Cardiac fibroblast (primary cell): ENCODE measurements around the gene CCDC88B.

Experiments
- DNase-seq, 2 donors: peaks; one replicate each; pipeline versions ENCODE4 v3.0.0 to v3.0.0-alpha.2; 2010; ENCODE audit warnings: low read depth in 2 of 2
- H3K4me3 ChIP-seq, 2 donors: replicated peaks in 1 of 2; 1 replicate in 1 of 2; 2 replicates in 1 of 2; pipeline ENCODE4 v1.5.1; 2011; ENCODE audit warnings: low read depth in 2 of 2, low read length in 2 of 2, mild to moderate bottlenecking in 2 of 2, moderate library complexity in 1 of 2
- CTCF ChIP-seq: IDR thresholded peaks from one replicate; pipeline ENCODE4 v1.5.1; 2011; ENCODE audit warnings: low read depth, mild to moderate bottlenecking, low read length, inconsistent platforms

CCDC88B gene

GRCh38 chr11:64341851-64342791, 2.1 kb downstream of the CCDC88B start:
- peak overlapping the region; percentile 33 to 48 for H3K4me3 ChIP-seq
- peak; percentile 87 to 91 for DNase-seq
- TF ChIP-seq CTCF = no peak

DNA sequence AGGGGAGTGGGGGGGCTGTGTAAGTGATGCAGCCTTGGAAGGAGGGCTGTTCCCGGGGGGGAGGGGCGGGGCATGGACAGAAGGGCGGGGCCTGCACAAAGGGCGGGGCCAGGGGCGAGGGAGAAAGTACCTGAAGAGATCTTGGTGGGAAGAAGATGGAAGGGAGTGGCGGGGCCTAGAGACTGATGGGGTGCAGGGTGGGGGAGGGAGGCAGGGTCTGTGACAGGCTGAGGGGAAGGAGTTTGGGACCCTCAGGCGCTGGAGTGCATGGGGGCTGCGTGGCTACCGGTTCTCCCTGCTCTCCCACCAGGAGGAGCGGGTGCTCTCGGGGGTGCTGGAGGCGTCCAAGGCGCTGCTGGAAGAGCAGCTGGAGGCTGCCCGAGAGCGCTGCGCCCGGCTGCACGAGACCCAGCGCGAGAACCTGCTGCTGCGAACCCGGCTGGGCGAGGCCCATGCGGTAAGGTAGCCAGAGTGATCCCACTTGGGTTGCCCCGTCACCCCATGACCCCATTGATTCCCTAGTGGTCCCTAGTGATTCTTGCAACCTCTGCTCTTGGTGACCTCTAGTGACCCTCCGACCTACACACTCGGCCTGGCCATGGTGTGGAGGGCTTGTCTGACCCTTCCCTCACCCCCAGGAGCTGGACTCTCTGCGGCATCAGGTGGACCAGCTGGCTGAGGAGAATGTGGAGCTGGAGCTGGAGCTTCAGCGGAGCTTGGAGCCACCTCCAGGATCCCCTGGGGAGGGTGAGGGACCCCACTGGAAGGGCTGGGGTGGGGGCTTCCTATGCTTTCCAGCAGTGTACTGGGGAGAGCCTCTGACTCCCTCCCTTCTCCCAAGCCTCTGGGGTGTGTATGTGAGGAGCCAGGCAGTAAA, 3.1 kb downstream of the CCDC88B start:
- H3K4me3 ChIP-seq = peak overlapping the region in 1 of 2 donors; percentile 34
- no peak for TF ChIP-seq CTCF
- DNase-seq = no peak

DNA sequence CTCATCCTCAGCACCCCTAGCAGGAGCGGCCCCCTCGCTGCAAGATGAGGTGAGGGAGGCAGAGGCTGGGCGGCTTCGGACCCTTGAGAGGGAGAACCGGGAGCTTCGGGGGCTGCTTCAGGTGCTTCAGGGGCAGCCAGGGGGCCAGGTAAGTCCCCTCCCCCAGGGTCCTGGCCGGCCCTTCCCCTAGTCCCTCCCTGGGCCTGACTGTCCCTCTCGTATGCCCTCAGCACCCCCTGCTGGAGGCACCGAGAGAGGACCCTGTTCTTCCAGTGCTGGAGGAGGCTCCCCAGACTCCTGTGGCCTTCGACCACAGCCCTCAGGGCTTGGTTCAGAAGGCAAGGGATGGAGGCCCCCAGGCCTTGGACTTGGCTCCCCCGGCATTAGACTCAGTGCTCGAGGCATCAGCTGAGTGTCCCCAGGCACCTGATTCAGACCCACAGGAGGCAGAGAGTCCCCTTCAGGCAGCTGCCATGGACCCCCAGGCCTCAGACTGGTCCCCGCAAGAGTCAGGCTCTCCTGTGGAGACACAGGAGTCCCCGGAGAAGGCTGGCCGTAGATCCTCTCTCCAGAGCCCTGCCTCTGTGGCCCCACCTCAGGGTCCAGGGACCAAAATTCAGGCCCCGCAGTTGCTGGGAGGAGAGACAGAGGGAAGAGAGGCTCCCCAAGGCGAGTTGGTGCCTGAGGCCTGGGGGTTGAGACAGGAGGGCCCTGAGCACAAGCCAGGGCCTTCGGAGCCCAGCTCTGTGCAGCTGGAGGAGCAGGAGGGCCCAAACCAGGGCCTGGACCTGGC, 4.0 kb downstream of the CCDC88B start:
- no peak overlapping the region for H3K4me3 ChIP-seq
- peak; percentile 40 for TF ChIP-seq CTCF
- DNase-seq = peak in 1 of 2 donors; percentile 18

DNA sequence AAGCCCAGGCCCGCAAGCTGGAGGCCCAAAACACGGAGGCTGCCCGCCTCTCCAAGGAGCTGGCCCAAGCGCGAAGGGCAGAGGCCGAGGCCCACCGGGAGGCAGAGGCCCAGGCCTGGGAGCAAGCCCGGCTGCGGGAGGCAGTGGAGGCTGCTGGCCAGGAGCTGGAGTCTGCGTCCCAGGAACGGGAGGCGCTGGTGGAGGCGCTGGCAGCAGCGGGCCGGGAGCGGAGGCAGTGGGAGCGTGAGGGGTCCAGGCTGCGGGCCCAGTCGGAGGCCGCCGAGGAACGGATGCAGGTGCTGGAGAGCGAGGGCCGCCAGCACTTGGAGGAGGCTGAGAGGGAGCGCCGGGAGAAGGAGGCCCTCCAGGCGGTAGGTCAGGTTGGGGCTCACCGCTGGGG, 4.8 kb downstream of the CCDC88B start:
- no peak overlapping the region for H3K4me3 ChIP-seq
- no peak for DNase-seq
- TF ChIP-seq CTCF = no peak

DNA sequence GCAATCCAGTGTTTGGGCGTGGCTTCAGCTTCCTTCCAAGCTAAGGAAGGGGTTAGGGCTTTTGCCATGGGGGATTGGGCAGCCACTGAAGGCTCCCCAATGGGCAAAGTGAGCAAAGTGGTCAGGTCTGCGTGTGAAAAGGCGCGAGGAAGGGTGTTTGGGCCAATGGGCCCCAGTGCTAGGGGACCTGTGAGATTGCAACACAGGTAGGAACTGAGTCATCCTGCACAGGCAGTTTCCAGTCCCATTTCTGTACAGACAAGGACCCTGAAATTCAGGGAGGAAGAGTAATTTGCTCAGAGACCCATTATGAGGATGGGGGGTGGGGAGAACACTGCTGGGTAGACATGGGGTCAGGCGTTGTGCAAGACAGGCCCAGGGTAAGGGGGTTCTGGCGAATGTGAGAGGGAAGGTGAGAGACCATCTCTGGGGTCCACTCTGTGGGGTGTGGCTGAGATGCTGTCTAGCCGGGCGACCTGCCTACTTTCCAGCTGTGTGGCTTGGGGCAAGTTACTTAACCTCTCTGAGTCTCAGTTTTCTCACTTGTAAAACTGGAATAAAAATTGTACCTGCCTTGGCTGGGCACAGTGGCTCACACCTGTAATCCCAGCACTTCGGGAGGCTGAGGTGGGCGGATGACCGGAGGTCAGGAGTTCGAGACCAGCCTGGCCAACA, 7.3 kb downstream of the CCDC88B start:
- TF ChIP-seq CTCF = no peak
- no peak overlapping the region for H3K4me3 ChIP-seq
- peak in 1 of 2 donors; percentile 31 for DNase-seq
